GF-D8 (cell line): Measurements from ENCODE around the gene ZNF319.
"Not testable (repeated sequence)": the region's sequence is repeated elsewhere in the genome, so short reads cannot be mapped to it uniquely, and the experiment has no call there.

Experiments
- DNase-seq: peaks from one replicate; lab custom pipeline; 2025; lab: John Stamatoyannopoulos, UW

Gene ZNF319

DNA sequence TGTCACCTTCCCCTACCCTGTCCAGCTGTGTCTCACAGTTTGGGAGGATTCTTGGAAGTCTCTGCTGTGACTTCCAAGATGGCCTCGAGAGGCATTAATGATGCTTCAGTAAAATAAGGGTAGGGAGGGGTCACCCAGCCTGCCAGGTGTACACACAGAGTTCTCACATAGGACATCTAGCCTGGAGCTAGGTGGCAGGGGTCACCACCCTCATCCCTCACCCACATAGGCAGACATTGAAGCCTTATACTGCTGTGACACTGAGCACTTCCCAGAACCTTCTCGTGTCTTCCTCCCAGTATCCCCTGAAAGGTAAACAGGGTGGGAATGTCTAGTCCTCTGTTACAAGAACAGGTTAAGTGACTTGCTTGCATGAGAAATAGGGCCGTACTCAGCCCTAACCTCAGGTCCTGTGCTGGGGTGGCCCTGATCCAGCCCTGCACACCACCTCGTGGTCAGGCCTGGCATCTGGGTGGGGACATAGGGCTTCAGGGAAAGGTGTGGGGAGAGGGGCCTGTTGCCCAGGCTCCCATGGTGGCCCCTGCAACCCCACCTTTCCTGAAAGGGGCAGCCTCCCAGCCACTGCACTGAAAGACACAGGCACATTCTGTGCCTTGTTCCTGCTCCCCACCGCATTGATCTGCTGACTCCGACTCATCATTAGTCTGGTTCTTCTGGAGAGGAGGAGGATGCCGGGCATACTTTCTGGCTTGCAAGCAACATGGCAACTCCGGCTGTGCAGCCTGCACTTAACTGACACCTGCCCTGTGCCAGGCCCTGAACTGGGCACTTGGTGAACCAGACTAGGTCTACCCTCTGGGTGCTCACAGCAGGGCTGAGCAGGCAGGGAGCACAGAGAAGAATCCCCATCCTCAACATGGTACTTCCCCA, 21.4 kb upstream of the ZNF319 start:
- DNase-seq = no peak

DNA sequence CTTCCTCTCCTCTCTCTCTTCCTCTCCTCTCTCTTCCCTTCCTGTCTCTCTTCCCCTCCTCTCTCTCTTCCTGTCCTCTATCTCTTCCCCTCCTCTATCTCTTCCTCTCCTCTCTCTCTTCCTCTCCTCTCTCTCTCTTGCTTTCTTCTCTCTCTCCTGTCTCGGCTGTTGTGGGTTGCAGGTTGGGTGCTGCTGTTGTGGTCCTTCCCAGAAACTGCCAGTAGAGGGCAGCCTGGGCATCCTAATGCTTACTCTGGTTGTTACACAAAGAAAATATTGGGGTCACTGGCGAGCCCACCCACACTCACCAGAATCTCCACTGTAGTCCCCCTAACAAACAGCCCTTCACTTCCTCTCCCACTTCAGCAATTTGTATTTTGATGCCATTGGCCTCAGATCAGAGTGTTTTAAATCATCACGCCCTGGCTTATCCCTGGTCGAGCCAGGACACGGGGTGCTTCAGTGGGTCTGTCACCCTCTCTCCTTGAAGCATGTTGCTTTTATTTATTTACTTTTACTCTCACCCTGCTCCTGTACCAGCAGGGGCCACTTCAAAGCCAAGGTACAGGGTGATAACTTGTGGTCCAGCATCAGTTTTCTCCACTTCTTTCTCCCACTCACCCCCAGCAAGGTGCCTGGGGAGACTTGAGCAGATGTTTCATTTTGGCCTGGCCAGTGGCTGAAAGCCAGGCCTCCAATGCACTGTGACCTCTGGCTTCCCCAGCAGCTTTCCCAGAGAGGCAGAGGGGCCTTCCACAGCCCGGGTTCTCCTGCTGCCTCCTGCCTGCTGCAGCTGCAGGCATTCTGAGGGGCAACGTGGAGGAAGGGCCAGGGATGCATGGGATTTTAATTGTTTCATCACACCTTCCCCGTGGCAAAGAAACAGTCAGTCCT, 20.4 kb upstream of the ZNF319 start:
- no peak for DNase-seq

DNA sequence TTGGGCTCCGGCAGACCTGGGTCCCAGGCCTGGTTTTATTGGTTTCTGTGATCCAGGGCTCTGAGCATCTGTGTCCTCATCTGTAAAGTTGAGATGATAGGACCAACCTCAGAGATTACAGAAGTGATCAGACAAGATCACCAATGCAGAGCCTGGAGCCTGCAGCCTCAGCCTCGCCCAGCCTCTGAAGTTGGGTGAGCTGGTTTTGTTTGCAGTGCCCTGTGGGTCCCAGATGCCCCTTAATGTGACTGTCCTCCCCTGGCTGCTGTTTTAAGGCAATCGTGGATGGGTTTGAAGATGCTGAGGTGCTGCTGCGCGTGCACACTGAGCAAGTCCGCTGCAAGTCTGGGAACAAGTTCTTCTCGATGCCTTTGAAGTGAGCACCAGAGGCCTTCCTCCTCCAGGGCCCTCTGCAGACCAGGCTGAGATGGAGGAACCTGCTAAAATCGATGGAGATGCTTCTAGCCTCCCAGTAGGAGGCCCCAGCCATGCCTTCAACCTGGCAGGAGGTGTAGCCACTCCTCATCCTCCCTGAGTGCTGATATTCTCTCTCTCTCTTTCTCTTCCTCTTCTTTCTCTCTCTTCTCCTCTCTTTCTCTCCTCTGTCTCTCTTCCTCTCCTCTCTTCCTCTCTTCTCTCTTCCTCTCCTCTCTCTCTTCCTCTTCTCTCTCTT, 19.5 kb upstream of the ZNF319 start:
- DNase-seq = no peak

DNA sequence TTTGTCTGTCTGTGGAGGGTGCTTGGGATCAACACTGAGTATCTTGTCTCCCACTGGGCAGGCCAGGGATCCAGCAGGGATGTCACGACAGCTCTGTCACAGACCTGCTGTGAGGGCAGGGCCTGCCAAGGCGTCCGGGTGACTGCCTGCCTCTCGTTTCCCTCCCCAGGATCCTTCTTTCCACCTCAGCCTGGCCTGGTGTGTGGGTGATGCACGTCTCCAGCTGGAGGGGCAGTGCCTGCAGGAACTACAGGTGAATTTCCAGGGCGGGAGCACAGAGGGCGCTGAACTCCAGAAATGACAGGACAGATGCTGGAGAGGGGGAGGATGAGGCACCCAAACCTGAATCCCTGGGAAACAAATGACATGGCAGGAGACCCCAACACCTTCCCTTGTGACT, 18.3 kb upstream of the ZNF319 start:
- no peak for DNase-seq

DNA sequence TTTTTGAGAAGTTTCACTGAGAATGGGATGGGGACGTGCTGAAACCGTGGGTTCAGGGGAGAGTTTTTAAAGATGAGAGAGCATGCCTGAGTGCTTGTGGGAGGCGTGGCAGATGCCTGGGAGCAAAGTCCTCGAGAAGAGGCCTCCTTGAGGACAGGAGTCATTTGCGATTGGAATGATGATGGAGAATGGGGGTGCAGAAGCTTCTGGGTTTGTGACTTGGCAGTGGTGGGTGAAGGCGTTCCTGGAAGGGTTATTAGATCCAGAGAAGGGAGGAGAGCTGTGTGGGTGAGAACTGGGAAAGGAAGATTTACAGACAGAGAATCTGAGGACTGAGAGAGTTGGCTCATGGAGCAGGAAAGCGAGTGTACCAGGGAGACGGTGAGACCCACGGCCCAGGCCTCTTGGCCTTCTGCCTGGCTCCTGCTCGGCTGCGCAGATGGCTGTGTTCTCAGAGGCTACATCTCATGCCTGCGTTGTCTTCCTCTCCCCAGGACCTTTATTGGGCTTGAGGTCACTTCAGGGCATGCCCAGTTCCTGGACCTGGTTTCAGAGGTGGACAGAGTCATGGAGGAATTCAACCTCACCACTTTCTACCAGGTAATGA, 16.5 kb upstream of the ZNF319 start:
- DNase-seq = no peak

DNA sequence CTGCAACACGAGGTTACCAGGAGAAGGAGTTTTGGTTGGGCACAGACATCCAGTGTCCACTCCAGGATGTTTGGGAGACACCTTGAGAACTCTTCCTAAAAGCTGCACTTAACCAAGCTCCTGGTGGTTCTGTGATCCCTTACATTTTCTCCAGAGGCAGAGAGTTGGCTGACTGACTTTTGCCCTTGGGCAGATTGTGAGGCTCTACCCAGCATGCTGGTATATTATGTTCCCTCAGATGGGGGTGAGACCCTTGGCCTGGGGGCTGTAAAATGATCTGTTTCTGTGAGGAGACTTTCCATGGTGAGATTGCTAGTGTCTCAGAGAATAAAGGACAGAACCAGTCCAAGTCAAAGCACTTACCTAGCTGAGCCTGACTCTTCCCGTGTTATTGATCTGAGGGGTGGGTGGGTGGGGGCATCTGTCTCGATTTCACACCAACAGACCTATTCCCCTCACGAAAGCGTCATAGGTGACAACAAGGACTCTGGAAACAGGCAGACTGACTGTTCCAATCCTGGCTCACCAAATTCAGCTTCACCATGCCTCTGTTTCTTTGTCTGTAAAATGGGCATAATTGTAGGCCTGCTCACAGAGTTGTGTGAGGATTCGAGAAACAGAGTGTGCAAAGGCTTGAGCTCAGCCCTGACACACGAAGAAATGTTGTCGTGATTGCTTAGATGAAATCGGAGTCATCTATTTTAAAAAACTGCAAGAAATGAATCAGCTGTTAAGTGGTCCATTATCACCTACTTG, 12.9 kb upstream of the ZNF319 start:
- no peak for DNase-seq

DNA sequence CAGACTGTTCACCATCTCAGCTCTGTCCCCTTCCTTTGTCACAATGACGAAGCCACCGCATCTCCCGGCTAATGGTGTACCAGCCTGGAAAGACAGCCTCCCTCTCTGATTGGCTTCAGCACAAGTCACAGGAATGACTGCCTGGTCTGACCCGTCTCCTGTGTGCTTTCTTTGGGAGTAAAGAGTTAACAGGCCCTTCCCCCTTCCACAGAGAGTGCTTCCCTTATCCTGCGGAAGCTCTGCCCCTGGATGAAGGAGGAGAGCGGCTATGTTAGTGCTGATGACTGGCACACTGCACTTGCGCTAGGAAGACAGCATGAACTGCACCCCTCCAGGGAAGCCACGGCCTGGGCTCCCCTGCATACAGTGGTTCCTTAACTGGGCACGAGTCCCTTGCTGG, 12.0 kb upstream of the ZNF319 start:
- DNase-seq = no peak

DNA sequence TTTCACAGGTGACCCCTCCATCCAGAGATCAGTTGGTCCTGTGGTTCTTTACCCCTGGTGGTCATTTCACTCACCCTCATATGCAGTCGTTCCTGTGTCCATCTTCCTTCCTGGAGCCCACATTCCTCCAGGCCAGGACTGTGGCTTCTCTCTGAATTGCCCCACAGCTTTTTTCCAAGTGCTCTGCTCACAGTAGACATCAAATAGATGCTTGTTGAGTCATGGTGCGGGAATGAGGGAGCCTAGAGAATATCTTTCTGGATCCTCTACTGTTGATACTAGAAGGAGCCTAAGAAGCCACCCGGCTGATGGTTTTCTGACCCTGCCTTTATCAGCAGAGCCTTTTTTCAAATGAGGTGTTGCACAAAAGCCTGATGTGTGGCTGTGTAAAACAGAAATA, 11.2 kb upstream of the ZNF319 start:
- no peak for DNase-seq

DNA sequence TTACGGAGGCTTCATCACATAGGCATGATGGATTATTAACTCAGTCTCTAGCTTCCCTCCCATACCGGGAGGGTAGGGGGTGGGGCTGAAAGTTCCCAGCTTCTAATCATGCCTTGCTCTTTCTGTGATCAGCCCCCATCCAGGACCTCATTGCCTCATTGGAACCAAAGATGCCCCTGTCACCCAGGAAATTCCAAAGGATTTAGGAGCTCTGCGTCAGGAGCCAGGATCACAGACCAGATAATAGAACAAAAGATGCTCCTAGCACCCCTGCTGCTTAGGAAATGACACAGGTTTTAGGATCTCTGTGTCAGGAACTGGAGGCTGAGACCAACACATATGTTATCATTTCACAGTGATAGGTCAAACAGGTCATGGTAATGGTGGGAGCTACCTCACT, 10.4 kb upstream of the ZNF319 start:
- DNase-seq = no peak

DNA sequence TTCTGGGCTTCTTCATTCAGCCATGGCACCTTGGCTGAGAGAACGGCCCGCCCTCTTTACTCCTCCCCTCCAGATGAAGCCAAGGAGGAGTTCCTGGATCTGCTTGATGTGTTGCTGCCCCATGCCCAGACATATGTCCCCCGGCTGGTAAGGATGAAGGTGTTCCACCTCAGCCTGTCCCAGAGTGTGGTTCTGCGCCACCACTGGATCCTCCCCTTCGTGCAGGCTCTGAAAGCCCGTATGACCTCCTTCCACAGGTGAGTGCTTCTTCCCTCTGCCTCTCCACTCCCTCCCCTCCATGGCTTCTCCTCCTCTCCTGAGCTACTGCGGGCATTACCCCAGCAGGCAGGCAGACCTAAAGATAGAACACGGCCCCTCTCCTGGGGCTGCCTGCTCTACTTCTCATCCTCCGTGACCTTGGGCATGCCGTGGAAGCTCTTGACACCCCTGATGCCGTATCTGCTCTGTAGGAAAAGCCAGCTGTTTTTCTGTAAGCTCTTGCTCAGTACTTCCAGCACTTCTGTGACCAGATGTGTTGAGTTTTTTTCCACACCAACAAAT, 9.5 kb upstream of the ZNF319 start:
- no peak for DNase-seq

DNA sequence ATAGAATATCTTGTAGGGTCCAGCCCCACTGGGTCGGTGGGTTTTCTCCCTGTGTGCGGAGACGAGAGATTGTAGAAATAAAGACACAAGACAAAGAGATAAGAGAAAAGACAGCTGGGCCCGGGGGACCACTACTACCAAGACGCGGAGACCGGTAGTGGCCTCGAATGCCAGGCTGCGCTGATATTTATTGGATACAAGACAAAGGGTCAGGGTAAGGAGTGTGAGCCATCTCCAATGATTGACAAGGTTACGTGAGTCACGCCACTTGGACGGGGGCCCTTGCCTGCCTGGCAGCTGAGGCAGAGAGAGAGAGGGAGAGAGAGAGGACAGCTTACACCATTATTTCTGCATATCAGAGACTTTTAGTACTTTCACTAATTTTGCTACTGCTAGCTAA, 4.3 kb upstream of the ZNF319 start:
- DNase-seq = not testable (repeated sequence)

DNA sequence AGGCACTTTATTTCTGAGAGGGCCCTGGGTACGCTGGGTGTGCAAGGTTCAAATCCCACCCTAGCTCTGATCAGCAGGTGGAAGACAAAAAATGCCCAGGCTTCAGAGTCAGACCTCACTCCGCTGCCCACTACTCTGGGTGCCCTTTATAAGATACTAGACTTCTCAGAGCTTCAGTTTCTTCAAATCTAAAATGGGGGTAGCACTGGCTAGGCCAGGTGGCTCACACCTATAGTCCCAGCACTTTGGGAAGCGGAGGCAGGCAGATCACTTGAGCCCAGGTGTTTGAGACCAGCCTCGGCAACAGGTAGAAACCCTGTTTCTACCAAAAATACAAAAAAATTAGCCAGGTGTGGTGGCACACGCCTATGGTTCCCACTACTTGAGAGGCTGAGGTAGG, 2.5 kb upstream of the ZNF319 start:
- no peak for DNase-seq

DNA sequence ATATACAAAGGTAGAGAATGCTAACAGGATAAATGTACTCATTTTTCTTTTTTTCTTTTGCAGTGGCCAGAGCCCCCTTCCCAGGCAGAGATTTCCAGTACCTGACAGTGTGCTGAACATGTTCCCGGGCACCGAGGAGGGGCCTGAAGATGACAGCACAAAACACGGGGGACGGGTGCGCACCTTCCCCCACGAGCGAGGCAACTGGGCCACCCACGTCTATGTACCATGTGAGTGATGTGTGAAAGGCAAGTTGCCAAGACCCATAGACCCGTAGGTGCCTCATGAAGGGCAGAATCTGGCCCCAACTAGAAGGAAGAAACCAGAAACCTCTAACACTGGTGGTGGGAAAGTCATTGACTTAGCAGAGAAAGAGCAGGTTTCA, 1.9 kb upstream of the ZNF319 start:
- DNase-seq = no peak

DNA sequence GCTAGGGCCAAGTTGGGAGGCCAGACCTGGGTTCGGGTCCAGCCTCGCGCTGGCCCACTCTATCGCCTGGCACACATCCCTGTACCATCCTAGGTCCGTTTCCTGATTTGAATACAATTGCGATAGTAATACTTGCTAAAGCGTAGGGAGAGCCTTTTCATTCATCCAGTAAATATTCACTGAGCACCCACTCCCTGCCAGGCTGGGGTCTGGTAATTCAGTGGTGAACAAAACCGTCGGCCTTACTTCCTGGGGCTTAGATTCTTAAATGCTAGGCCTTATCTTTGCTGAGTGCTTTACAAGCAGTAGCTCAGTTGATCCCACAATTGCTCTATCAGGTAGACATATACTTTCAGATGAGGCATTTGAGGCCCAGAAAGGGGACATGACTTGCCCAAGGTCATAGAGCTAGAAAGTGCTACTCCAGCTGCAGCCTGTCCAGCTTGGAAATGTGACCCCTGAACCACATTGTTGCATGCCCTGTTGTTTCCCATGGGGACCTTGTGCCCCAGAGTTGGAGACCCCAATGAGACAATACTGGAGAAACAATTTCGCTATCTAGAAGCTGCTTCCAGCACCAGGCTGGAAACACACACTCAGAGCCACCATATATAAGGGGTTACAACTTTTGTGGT, 1.4 kb upstream of the ZNF319 start:
- no peak for DNase-seq

DNA sequence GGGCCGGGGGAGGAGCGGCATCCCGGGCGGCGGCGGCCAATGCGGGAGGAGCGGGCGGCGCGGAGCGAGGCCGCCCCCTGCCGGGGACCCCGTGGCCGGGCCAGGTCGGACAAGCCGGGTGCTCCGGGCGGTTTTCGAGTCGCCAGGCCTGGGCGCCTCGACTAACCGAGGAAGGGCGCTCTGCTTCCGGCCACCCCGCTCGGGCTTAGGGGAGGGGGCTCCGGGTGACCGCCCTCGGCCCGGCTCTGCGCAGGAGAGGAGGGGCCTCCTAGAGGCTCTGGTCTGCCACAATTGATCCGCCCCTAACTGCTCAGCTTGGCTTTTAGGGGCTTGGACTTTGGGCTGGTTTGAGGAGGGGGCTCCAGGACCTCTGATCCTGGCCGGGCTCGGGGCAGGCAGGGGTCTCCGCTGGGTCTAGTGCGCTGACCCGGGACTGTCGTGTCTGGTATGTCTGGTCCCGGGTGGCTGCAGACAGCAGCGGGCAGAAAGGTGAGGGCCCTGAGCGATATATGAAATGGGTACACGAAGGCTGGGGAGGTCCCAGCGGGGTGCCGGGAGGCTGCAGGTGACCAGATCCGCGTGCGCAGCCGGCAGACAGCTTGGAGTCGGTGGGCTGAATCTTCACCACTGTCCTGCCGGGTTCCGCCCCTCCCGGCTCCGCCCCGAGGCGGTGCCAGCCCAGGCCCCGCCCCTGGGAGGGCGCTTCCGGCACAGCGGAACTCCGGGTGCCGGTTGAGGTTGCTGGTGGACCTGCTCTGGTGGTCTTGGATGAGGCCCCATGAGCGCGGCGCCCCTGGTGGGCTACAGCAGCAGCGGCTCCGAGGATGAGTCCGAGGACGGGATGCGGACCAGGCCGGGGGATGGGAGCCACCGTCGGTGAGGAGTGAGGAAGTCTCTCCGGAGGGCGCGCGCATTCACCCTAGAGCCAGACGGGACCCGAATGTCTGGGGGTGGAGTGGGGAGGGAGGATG, 519 bp upstream of the ZNF319 start, which contains the start of gene USB1:
Gene USB1, plus strand, starts transcription at position 702 of the 971 bp plus-strand sequence. Its CDS starts 77 bp downstream, at position 779.
- peak; percentile 56 for DNase-seq

DNA sequence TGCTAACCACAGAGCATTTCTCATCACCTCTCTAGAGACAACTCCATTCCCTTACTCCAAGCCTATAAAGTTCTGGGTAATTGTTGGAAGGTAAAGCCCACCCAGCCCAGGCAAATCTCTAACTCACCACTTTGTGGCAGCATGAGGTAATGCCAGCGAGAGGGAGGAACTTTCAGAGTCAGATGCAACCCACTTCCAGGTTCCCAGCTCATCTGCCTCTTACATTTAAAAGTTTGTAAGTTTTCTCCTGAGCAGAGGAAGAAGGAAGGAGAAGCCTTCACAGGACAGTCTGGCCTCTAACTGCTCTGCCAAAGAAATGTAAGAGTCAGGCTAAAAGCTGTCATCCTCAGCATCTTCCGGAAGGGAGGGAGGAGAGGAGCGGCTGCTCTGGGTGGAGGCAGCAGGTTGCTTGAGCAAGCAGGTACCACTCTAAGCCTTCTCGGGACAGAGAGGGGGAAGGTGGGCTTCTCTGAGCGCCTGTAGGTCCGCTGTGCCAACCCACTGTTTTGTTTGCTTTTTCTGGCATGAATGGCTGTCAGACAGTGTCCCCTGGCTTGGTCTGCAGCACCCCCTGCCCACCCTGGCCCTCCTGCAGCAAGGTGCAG, 1.0 kb downstream of the ZNF319 start:
- peak; percentile 23 for DNase-seq

DNA sequence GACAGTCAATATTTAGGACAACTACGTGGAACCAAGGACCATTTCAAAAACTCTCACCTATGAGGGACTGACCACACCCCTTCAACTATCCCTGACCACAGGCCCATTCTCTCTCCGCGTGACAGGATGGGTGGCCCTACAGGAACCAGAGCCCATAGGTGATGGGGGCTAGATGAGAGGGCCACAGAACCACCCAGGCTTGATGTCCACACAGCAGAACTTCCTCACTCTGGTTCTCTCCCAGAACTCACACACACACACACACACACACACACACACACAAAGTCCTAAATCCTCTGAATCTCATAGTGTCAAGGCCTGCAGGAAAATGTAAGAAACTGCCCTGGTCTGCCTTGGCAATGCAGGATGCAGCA, 1.5 kb downstream of the ZNF319 start:
- DNase-seq = no peak

DNA sequence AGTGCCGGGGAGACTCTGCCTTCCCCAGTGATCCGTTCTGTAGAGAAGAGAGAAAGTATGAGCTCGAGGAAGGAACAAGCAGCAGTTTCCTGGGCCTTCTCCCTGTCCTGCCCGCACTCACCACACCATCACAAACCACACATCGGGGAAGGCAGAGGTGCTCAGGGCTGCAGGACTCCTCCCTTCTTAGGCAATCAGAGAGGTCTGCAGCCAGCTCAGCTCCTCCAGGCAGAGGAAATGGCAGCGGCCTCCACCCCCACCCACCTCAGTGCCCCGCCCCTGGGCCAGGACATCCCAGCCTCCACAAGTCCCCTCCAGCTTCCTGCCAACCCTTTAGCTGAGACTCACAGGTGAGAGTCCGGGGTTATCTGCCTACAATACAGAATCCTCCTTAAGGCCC, 2.0 kb downstream of the ZNF319 start:
- peak; percentile 81 for DNase-seq
